Astrocyte of the cerebellum (primary cell): ENCODE data around the gene ADAMTSL3.

Source experiments
- DNase-seq: peaks from one replicate; pipeline ENCODE4 v3.0.0-alpha.2; 2011; ENCODE audit warnings: low read depth
- H3K4me3 ChIP-seq: 2 replicates; pipeline ENCODE4 v1.5.1; 2011; ENCODE audit warnings: mild to moderate bottlenecking, low read depth, low read length, moderate library complexity
- in situ Hi-C: cut with HindIII; loops from 2 replicates; pipeline ENCODE4 v1.10.0; 2017; ENCODE audit warnings: low sequenced_read_pairs
- TF ChIP-seq, protein P1 (sequence below): IDR thresholded peaks from 2 replicates; pipeline ENCODE4 v1.5.1; 2012; ENCODE audit warnings: low read length, low read depth, moderate library complexity, mild to moderate bottlenecking; ENCODE audit errors: missing control alignments

The ADAMTSL3 gene

GRCh38 chr15:83892498-83892897 is 238.6 kb downstream of the ADAMTSL3 start:
- TF ChIP-seq, protein P1, sequence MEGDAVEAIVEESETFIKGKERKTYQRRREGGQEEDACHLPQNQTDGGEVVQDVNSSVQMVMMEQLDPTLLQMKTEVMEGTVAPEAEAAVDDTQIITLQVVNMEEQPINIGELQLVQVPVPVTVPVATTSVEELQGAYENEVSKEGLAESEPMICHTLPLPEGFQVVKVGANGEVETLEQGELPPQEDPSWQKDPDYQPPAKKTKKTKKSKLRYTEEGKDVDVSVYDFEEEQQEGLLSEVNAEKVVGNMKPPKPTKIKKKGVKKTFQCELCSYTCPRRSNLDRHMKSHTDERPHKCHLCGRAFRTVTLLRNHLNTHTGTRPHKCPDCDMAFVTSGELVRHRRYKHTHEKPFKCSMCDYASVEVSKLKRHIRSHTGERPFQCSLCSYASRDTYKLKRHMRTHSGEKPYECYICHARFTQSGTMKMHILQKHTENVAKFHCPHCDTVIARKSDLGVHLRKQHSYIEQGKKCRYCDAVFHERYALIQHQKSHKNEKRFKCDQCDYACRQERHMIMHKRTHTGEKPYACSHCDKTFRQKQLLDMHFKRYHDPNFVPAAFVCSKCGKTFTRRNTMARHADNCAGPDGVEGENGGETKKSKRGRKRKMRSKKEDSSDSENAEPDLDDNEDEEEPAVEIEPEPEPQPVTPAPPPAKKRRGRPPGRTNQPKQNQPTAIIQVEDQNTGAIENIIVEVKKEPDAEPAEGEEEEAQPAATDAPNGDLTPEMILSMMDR: no peak
- in situ Hi-C loops: no loop called here
- no peak for DNase-seq
- no peak overlapping the region for H3K4me3 ChIP-seq

- no peak for DNase-seq
- in situ Hi-C loops: no loop called here
- TF ChIP-seq, protein P1: no peak
- no peak overlapping the region for H3K4me3 ChIP-seq
Measured at GRCh38 chr15:83893308-83893707, 239.4 kb downstream of the ADAMTSL3 start.

DNA sequence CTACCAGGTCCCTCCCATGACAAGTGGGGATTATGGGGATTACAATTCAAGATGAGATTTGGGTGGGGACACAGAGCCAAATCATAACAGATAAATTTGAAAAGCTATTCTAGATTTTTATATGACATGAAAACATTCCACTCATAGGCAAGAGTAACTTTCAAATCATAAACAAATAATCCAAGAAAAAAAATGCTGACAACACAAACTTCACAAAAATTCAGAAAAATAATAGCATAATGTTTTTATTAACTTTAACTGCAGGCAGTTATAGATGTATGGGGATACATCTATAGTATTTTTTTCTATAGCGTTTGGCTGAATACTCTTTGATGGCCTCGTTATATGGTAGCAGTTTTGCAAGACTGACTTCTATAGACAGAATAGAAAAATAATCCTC is 243.1 kb downstream of the ADAMTSL3 start:
- TF ChIP-seq, protein P1: no peak
- no peak for DNase-seq
- in situ Hi-C loops: no loop called here
- no peak overlapping the region for H3K4me3 ChIP-seq

- in situ Hi-C loops: no loop called here
- H3K4me3 ChIP-seq: no peak overlapping the region
- no peak for DNase-seq
- TF ChIP-seq, protein P1: no peak
Measured at GRCh38 chr15:83898361-83898760, 244.4 kb downstream of the ADAMTSL3 start.

DNA sequence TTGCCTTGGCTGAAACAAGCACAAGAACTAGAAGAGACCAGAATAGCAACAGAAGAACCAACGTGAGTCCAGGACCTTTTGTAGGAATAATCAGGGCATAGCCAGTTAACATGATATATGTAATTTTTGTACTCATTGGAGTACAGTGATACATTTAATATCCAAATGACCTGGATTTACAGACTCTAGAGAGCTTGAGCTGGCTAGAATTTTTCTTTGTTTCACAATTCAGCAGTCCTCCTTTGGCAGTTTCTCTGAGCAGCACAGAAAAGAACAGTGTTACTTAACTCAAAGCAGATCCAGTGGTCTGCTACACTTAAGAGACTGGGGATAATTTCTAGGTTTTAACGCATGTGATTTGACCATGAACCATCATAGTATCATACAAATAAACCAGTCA is 245.7 kb downstream of the ADAMTSL3 start:
- in situ Hi-C loops: no loop called here
- no peak overlapping the region for H3K4me3 ChIP-seq
- TF ChIP-seq, protein P1: no peak
- no peak for DNase-seq

DNA sequence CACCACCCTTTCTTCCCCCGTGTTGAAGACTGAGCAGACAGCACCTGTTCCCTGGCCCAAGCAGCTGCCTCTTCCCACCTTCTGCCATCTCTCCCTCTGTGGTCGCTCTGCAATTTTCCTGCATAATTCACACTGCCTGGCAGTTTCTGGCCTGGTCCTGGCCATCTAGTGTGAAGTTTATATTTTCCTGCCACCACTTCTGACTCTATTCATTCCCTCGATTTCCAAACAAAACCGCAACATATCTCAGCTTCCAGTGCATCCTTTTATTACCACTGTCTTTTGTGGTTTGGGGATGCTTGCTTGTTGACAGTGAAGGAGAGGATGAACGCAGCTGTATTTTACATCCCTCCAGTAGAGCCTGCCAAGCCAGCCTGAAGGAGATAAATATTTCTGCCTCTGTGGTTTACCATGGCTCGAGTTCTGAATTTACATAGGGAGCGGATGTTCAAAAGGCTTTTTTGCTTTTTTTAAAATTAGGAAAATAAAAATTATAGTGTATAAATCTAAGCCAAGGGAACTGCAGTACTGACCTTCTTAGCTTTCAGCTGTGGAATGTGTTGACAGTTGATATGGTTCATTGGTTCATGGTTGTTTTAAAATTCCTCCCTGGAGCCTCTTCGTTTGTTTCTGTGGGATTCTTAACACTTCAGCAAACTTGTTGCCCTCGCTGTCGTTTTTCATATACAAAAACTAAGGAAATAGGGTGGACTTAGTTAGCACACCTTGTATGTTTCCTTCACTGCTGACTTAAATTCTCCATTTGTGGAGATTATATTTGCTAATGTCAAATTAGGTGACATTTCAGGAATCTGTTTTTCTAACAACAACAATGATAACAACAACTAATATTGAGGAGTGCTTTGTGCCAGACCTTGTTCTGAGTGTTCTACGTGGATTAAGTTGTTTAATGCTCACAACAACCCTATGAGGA is 250.5 kb downstream of the ADAMTSL3 start:
- in situ Hi-C loops: no loop called here
- DNase-seq: no peak
- no peak overlapping the region for H3K4me3 ChIP-seq
- TF ChIP-seq, protein P1: no peak
